Measurements from ENCODE around the gene CDK5. TPM values are rescaled to one million over a fixed set of nuclear protein-coding genes. Genes with fewer than 3 reads are reported as not detected.
A peak's percentile ranks its signal among the peaks of the same experiment; 100 is the strongest.

The CDK5 gene
- total RNA-seq, 1 experiment from 2014 or later: 23.8 TPM

DNA sequence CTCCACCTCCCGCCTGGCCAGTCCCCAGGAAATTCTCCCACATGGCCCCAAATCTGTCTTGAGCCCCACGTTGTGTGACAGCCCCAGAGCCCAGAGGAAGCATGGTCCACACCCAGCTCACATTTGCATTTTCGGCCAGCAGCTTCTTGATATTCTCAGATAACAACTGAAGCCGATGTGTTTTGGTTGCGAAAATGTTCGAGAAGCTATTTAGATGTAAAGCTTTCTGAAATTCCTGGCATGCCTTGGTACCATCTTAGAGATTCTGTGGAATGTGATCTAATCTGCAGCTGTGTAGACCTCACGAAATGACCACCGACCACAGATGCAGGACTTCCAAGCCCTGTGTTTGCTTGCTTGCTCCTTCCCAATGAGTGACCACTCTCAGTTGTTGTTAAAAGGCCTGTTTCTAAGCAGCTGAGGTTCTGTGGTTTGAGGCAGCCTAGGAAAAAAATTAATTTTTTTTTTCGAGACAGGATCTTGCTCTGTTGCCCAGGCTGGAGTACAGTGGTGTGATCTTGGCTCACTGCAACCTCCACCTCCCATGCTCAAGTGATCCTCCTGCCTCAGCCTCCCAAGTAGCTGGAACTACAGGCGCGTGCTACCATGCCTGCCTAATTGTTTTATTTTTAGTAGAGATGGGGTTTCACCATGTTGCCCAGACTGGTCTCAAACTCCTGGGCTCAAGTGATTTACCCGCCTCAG lies 10.5 kb upstream of the CDK5 start:
- Mint-ChIP-seq H3K36me3 (ENCODE audit: insufficient read depth, unreplicated experiment) (peaks cover 85% of the 10 kb centered on the region), H3K27me3 (ENCODE audit: insufficient read depth, unreplicated experiment) (no peaks in the 10 kb centered on the region)

DNA sequence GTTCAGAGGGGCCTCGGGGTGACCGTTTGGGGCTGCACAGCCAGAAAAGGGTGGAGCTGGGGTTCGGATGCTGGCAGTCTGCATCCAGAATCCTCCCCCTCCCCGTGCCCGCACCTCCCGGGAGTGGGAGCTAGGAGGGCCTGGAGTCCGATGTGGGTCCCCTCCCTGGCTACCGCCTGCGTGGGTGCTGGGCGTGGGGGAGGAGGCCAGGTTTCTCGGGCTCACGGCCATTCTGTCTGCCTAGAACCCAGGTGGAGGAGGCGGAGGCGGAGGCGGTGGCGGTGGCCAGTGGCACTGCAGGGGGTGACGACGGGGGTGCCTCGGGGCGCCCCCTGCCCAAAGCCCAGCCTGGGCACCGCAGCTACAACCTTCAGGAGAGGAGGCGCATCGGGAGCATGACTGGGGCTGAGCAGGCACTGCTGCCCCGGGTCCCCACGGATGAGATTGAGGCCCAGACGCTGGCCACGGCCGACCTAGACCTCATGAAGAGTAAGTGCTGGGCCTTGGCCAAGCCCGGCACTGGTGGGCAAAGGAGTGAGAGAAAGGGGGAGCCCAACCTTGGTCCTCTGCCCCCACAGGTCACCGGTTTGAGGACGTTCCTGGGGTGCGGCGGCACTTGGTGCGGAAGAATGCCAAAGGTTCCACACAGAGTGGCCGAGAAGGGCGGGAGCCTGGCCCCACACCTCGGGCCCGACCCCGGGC lies 8.7 kb upstream of the CDK5 start:
- ChIA-PET POLR2A (no interaction called here), CTCF (no interaction called here)
- Histone ChIP-seq H3K9me3 (no peaks in the 10 kb centered on the region), H3K4me1 (peaks cover 32% of the 10 kb centered on the region), H3K27me3 (replicated peaks; ENCODE audit: control insufficient read depth, insufficient read depth, low read length) (no peaks in the 10 kb centered on the region), H3K36me3 (ENCODE audit: control insufficient read depth, insufficient read depth, low read length) (peaks cover 6% of the 10 kb centered on the region), H3K4me3 (ENCODE audit: low read depth, low read length) (no peak overlapping the region)
- Mint-ChIP-seq H3K4me1 (ENCODE audit: low read depth, unreplicated experiment) (peaks cover 6% of the 10 kb centered on the region), H3K4me3 (ENCODE audit: unreplicated experiment) (no peak overlapping the region), H3K36me3 (ENCODE audit: insufficient read depth, unreplicated experiment) (peaks cover 85% of the 10 kb centered on the region), H3K9me3 (ENCODE audit: unreplicated experiment) (no peaks in the 10 kb centered on the region), H3K27me3 (ENCODE audit: insufficient read depth, unreplicated experiment) (no peaks in the 10 kb centered on the region), H3K27ac (ENCODE audit: unreplicated experiment) (no peak overlapping the region)
- intact Hi-C loops (cut with micrococcal nuclease; ENCODE audit: unreplicated experiment): no loop called here
- TF ChIP-seq, protein P1, sequence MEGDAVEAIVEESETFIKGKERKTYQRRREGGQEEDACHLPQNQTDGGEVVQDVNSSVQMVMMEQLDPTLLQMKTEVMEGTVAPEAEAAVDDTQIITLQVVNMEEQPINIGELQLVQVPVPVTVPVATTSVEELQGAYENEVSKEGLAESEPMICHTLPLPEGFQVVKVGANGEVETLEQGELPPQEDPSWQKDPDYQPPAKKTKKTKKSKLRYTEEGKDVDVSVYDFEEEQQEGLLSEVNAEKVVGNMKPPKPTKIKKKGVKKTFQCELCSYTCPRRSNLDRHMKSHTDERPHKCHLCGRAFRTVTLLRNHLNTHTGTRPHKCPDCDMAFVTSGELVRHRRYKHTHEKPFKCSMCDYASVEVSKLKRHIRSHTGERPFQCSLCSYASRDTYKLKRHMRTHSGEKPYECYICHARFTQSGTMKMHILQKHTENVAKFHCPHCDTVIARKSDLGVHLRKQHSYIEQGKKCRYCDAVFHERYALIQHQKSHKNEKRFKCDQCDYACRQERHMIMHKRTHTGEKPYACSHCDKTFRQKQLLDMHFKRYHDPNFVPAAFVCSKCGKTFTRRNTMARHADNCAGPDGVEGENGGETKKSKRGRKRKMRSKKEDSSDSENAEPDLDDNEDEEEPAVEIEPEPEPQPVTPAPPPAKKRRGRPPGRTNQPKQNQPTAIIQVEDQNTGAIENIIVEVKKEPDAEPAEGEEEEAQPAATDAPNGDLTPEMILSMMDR (IDR thresholded peaks at IDR 0.05; ENCODE audit: insufficient read depth in 1 of 2, low read depth in 1 of 2, low read length in 1 of 2, severe bottlenecking in 1 of 2, unreplicated experiment in 1 of 2): no peak
- no peak for DNase-seq
- BruUV-seq (replicated peaks): no TSS peak

More for the DNA sequence above, 10.5 kb upstream of the CDK5 start:
- Histone ChIP-seq H3K4me1 (peaks cover 25% of the 10 kb centered on the region), H3K36me3 (ENCODE audit: control insufficient read depth, insufficient read depth, low read length) (peaks cover 6% of the 10 kb centered on the region), H3K4me3 (ENCODE audit: low read depth, low read length) (no peak overlapping the region), H3K27me3 (replicated peaks; ENCODE audit: control insufficient read depth, insufficient read depth, low read length) (no peaks in the 10 kb centered on the region), H3K9me3 (no peaks in the 10 kb centered on the region)
- intact Hi-C loops (cut with micrococcal nuclease; ENCODE audit: unreplicated experiment): no loop called here
- Mint-ChIP-seq H3K4me1 (ENCODE audit: low read depth, unreplicated experiment) (no peaks in the 10 kb centered on the region), H3K9me3 (ENCODE audit: unreplicated experiment) (no peaks in the 10 kb centered on the region), H3K4me3 (ENCODE audit: unreplicated experiment) (peak overlapping the region; percentile 39), H3K27ac (ENCODE audit: unreplicated experiment) (peak overlapping the region; percentile 80)
- DNase-seq: no peak
- POLR2A ChIA-PET: interaction anchor here (0.5 to 1.9 kb wide), 4 partner anchors 9 to 90 kb away, joined by 3 to 10 read pairs (median 5); partner anchors contain the start of gene FASTK
- TF ChIP-seq, protein P1 (IDR thresholded peaks at IDR 0.05; ENCODE audit: insufficient read depth in 1 of 2, low read depth in 1 of 2, low read length in 1 of 2, severe bottlenecking in 1 of 2, unreplicated experiment in 1 of 2): no peak
- CTCF ChIA-PET: interaction anchor here (1.3 kb wide), 1 partner anchor 40 kb away, joined by 4 read pairs; the partner anchor contains the start of gene ABCB8
- BruUV-seq (replicated peaks): no TSS peak

- H3K36me3 ChIP-seq (ENCODE audit: control insufficient read depth, insufficient read depth, low read length): peaks cover 6% of the 10 kb centered on the region
- CTCF ChIA-PET: no interaction called here
- H3K27ac Mint-ChIP-seq (ENCODE audit: unreplicated experiment): peak overlapping the region; percentile 69
Observed at GRCh38 chr7:151065516-151065915, 7.8 kb upstream of the CDK5 start.

More at GRCh38 chr7:151065516-151065915, 7.8 kb upstream of the CDK5 start:
- H3K4me3 ChIP-seq (ENCODE audit: low read depth, low read length): no peak overlapping the region
- Mint-ChIP-seq H3K9me3 (ENCODE audit: unreplicated experiment) (no peaks in the 10 kb centered on the region), H3K4me3 (ENCODE audit: unreplicated experiment) (no peak overlapping the region), H3K36me3 (ENCODE audit: insufficient read depth, unreplicated experiment) (peaks cover 81% of the 10 kb centered on the region), H3K27me3 (ENCODE audit: insufficient read depth, unreplicated experiment) (no peaks in the 10 kb centered on the region), H3K4me1 (ENCODE audit: low read depth, unreplicated experiment) (peaks cover 14% of the 10 kb centered on the region)
- H3K27me3 ChIP-seq (replicated peaks; ENCODE audit: control insufficient read depth, insufficient read depth, low read length): no peaks in the 10 kb centered on the region
- H3K4me1 ChIP-seq: peaks cover 39% of the 10 kb centered on the region
- intact Hi-C loops (cut with micrococcal nuclease; ENCODE audit: unreplicated experiment): no loop called here
- H3K9me3 ChIP-seq: no peaks in the 10 kb centered on the region
- BruUV-seq (replicated peaks): no TSS peak
- POLR2A ChIA-PET: no interaction called here
- TF ChIP-seq, protein P1 (IDR thresholded peaks at IDR 0.05; ENCODE audit: insufficient read depth in 1 of 2, low read depth in 1 of 2, low read length in 1 of 2, severe bottlenecking in 1 of 2, unreplicated experiment in 1 of 2): no peak
- DNase-seq: no peak
